Kidney (tissue), 14 donors: ENCODE data around the gene AFDN. TPM values are rescaled to one million over a fixed set of nuclear protein-coding genes. Genes with fewer than 3 reads are reported as not detected.
A peak's percentile ranks its signal among the peaks of the same experiment; 100 is the strongest.

Source experiments
- DNase-seq, 5 donors: peaks; one replicate each; pipeline ENCODE4 v3.0.0-alpha.2; 2013 to 2020
- FAIRE-seq: peaks from 2 replicates; lab custom pipeline; 2012; peaks lifted over from hg19 to GRCh38; lab: Jason Lieb, UNC
- H3K27ac ChIP-seq, 2 donors: one replicate each; pipeline ENCODE4 v1.7.0; 2013; ENCODE audit warnings: low read depth in 2 of 2, low read length in 2 of 2, inconsistent platforms in 1 of 2
- H3K27me3 ChIP-seq: one replicate; pipeline ENCODE4 v1.7.1; 2013; ENCODE audit warnings: low read length, inconsistent platforms; ENCODE audit not compliant: control insufficient read depth, insufficient read depth
- H3K36me3 ChIP-seq, 3 donors: one replicate each; pipeline versions ENCODE4 v1.7.0 to v1.7.1; 2013; ENCODE audit warnings: low read length in 3 of 3, control low read depth in 1 of 3, inconsistent platforms in 1 of 3; ENCODE audit not compliant: insufficient read depth in 3 of 3, control insufficient read depth in 2 of 3
- H3K4me1 ChIP-seq, 3 donors: one replicate each; pipeline versions ENCODE4 v1.7.0 to v1.7.1; 2013; ENCODE audit warnings: low read length in 3 of 3, inconsistent platforms in 1 of 3, low read depth in 1 of 3; ENCODE audit not compliant: control insufficient read depth in 2 of 3, insufficient read depth in 2 of 3
- H3K4me3 ChIP-seq, 3 donors: one replicate each; pipeline versions ENCODE4 v1.7.0 to v1.8.1; 2013; ENCODE audit warnings: low read length in 3 of 3, control low read depth in 1 of 3, inconsistent platforms in 1 of 3
- H3K9ac ChIP-seq, 3 donors: one replicate each; pipeline versions ENCODE4 v1.7.0 to v1.7.1; 2013; ENCODE audit warnings: low read length in 3 of 3, control low read depth in 1 of 3, inconsistent platforms in 1 of 3
- H3K9me3 ChIP-seq, 3 donors: one replicate each; pipeline versions ENCODE4 v1.7.0 to v1.7.1; 2013; ENCODE audit warnings: low read length in 3 of 3, control low read depth in 1 of 3, inconsistent platforms in 1 of 3; ENCODE audit not compliant: control insufficient read depth in 2 of 3, insufficient read depth in 1 of 3
- CTCF ChIP-seq: IDR thresholded peaks from 3 replicates; pipeline ENCODE4 v1.5.1; 2012; ENCODE audit warnings: mild to moderate bottlenecking, moderate library complexity, borderline replicate concordance; ENCODE audit not compliant: insufficient read depth; ENCODE audit errors: extremely low read depth
- intact Hi-C: fragments of 100-400 bp; cut with DNase I; formaldehyde crosslinking; loops from one replicate; pipeline ENCODE4 v1.11.1; 2022
- polyA plus RNA-seq: library from polyadenylated mRNA; stranded (reverse); fragments of 350-450 nt; fragmentation: Illumina TruSeq; extraction: RNeasy Lipid Tissue Mini Kit (QIAGEN cat#74804); gene quantifications from one replicate; pipeline ENCODE4 v1.2.3, GENCODE V29; 2014; ENCODE audit warnings: low read depth, low replicate concordance; ENCODE audit not compliant: insufficient read depth
- total RNA-seq: library from RNA; stranded (reverse); fragmentation: NEBNext Ultra II Directional; extraction: Animal tissue kit (Norgen Biotek cat#: 25700); gene quantifications from one replicate; pipeline ENCODE4 v1.2.1, GENCODE V29; 2021
- donor health status: control.
- donor health status: control.
- donor health status: control.
- donor health status: control.
- donor health status: control.
- donor health status: DM: yes; HTN: yes; CAD: no.
- donor health status: Normal renal cell carcinoma (clear cell type).

AFDN gene
- total and polyA plus RNA-seq, 2 donors from 2014 or later: 21.5 to 175 TPM

GRCh38 chr6:167996424-167997199, 169.9 kb downstream of the AFDN start:
- peak in 2 of 5 donors; percentile 58 to 63 for DNase-seq

DNA sequence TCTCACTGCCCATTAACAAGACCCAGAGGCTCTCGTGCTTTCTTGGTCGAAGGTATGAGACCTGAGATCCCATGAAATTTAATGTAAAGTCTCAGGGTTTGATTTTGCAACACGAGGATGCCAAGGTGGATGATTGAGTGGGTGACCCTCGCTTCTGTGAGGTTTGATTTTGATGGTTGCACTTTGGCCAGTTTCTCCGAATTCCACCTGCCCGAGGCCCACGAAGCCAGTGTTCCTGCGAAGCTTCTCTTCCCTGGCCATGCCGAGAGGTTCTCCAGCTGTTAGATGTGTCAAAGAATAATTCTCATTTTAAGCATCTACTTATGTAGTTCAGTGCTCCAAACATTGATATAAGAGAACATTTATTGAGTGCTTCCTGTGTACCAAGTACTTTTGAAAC, 170.9 kb downstream of the AFDN start, which contains the start of gene KIF25:
KIF25 (plus strand) TSS at position 30 of the 400 bp plus-strand sequence. CDS start 31,915 bp downstream, outside the sequence.
- DNase-seq (peak in 1 of 5 donors; percentile 38), FAIRE-seq (no peak)

More at GRCh38 chr6:167996424-167997199, 169.9 kb downstream of the AFDN start:
- H3K9me3 ChIP-seq: no peaks in the 10 kb centered on the region
- H3K27me3 ChIP-seq: no peaks in the 10 kb centered on the region
- H3K9ac ChIP-seq: no peak overlapping the region
- H3K4me1 ChIP-seq: no peaks in the 10 kb centered on the region
- H3K27ac ChIP-seq: no peak overlapping the region
- TF ChIP-seq CTCF: no peak
- no peak overlapping the region for H3K4me3 ChIP-seq
- intact Hi-C loops: no loop called here
- FAIRE-seq: no peak
- H3K36me3 ChIP-seq: no peaks in the 10 kb centered on the region

DNA sequence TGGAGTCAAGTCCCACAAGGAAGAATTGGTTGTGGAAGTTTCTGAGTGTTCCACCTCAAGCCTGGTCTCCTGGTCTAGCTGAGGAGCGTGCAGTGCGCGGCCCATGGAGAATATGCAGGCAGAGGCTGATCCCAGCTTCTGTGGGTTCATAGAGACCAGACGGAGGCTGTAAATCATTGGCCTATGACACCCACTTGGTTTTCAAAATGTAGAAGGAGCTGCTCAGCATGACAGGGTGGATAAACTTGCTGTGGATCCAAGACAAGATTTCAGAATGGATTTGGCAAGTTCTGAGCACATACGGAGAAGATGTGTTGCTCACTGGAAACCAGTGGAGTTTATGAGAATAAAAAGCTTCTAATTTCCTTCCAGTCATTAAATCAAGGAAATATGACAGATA, 171.5 kb downstream of the AFDN start:
- no peak overlapping the region for H3K9ac ChIP-seq
- no peaks in the 10 kb centered on the region for H3K4me1 ChIP-seq
- FAIRE-seq (no peak), DNase-seq (peak in 1 of 5 donors; percentile 26)
- no peaks in the 10 kb centered on the region for H3K27me3 ChIP-seq
- TF ChIP-seq CTCF: no peak
- no peak overlapping the region for H3K27ac ChIP-seq
- no peaks in the 10 kb centered on the region for H3K9me3 ChIP-seq
- no peaks in the 10 kb centered on the region for H3K36me3 ChIP-seq
- intact Hi-C loops: no loop called here
- no peak overlapping the region for H3K4me3 ChIP-seq

More for the DNA sequence above, 170.9 kb downstream of the AFDN start, which contains the start of gene KIF25:
- intact Hi-C loops: no loop called here
- TF ChIP-seq CTCF: no peak
- Histone ChIP-seq H3K4me3 (no peak within 1 kb of the TSS), H3K27ac (no peak within 1 kb of the TSS), H3K4me1 (no peaks in the 10 kb centered on the region), H3K9ac (no peak within 1 kb of the TSS), H3K36me3 (no peaks in the 10 kb centered on the region), H3K27me3 (no peaks in the 10 kb centered on the region), H3K9me3 (no peaks in the 10 kb centered on the region)
